Keratinocyte (primary cell): Measurements from ENCODE around the gene PARP1. TPM values are rescaled to one million over a fixed set of nuclear protein-coding genes. Genes with fewer than 3 reads are reported as not detected.

Experiments
- DNase-seq: peaks from one replicate; pipeline ENCODE4 v3.0.0-alpha.2; 2011; ENCODE audit warnings: low read depth, missing footprints, low spot score
- FAIRE-seq: peaks from 2 replicates; lab custom pipeline; 2011; peaks lifted over from hg19 to GRCh38; lab: Jason Lieb, UNC
- H2AFZ ChIP-seq: 2 replicates; pipeline ENCODE4 v1.6.0; 2012; ENCODE audit warnings: low read length, control low read depth, inconsistent platforms; ENCODE audit not compliant: control insufficient read depth
- H3K27ac ChIP-seq: 2 replicates; pipeline ENCODE4 v1.5.1; 2011; ENCODE audit warnings: low read length; ENCODE audit not compliant: control insufficient read depth, insufficient read depth
- H3K27me3 ChIP-seq: 3 replicates; pipeline ENCODE4 v1.6.0; 2011; ENCODE audit warnings: low read length; ENCODE audit not compliant: control insufficient read depth, insufficient read depth; ENCODE audit errors: extremely low read depth
- H3K36me3 ChIP-seq, 2 experiments: 2 replicates in 1 of 2; 3 replicates in 1 of 2; pipeline ENCODE4 v1.5.1; 2011; ENCODE audit warnings: low read length in 2 of 2, mild to moderate bottlenecking in 1 of 2; ENCODE audit not compliant: control insufficient read depth in 2 of 2, insufficient read depth in 2 of 2; ENCODE audit errors: extremely low read depth in 1 of 2
- H3K4me1 ChIP-seq: 3 replicates; pipeline ENCODE4 v1.5.1; 2011; ENCODE audit warnings: low read length; ENCODE audit not compliant: control insufficient read depth, insufficient read depth; ENCODE audit errors: extremely low read depth
- H3K4me2 ChIP-seq: 3 replicates; pipeline ENCODE4 v1.6.0; 2011; ENCODE audit warnings: low read depth, low read length; ENCODE audit not compliant: control insufficient read depth, insufficient read depth; ENCODE audit errors: extremely low read depth
- H3K4me3 ChIP-seq, 3 experiments: fragments of 200-600 bp in 1 of 3; sonication (generic) in 1 of 3; 2 replicates in 2 of 3; 3 replicates in 1 of 3; pipeline ENCODE4 v1.5.1; 2011 to 2016; ENCODE audit warnings: low read length in 3 of 3, mild to moderate bottlenecking in 3 of 3, control low read depth in 2 of 3, inconsistent platforms in 1 of 3, low read depth in 1 of 3, mixed read lengths in 1 of 3, mixed run types in 1 of 3, moderate library complexity in 1 of 3; ENCODE audit not compliant: control insufficient read depth in 2 of 3, insufficient read depth in 2 of 3; ENCODE audit errors: extremely low read depth in 1 of 3
- H3K79me2 ChIP-seq: 2 replicates; pipeline ENCODE4 v1.6.0; 2012; ENCODE audit warnings: low read length; ENCODE audit not compliant: control insufficient read depth, insufficient read depth
- H3K9ac ChIP-seq: 3 replicates; pipeline ENCODE4 v1.6.0; 2011; ENCODE audit warnings: low read length; ENCODE audit not compliant: control insufficient read depth, insufficient read depth; ENCODE audit errors: extremely low read depth
- H3K9me1 ChIP-seq: 3 replicates; pipeline ENCODE4 v1.6.0; 2011; ENCODE audit warnings: low read length; ENCODE audit not compliant: control insufficient read depth, insufficient read depth; ENCODE audit errors: extremely low read depth
- H3K9me3 ChIP-seq: 2 replicates; pipeline ENCODE4 v1.5.1; 2012; ENCODE audit warnings: low read depth, low read length; ENCODE audit not compliant: control insufficient read depth
- H4K20me1 ChIP-seq: 3 replicates; pipeline ENCODE4 v1.6.0; 2011; ENCODE audit warnings: low read length; ENCODE audit not compliant: control insufficient read depth, insufficient read depth; ENCODE audit errors: extremely low read depth
- CTCF ChIP-seq, 3 experiments: IDR thresholded peaks in 1 of 3; conservative IDR thresholded peaks in 1 of 3; optimal IDR thresholded peaks in 1 of 3; 2 replicates in 2 of 3; 3 replicates in 1 of 3; pipeline versions ENCODE3 to v1.5.1; 2011; ENCODE audit warnings: low read length in 3 of 3, mild to moderate bottlenecking in 3 of 3, moderate library complexity in 2 of 3, control low read depth in 1 of 3, inconsistent platforms in 1 of 3; ENCODE audit not compliant: insufficient read depth in 2 of 3; ENCODE audit errors: extremely low read depth in 1 of 3
- EZH2 ChIP-seq: IDR thresholded peaks from one replicate; pipeline ENCODE4 v1.6.1; 2012; ENCODE audit warnings: inconsistent platforms, mild to moderate bottlenecking, low read length, moderate library complexity
- dilution Hi-C: fragments of 300-500 bp; cut with MboI; formaldehyde crosslinking; loops from one replicate; pipeline ENCODE4 v1.7.0; 2020; ENCODE audit warnings: low sequenced_read_pairs; ENCODE audit not compliant: extremely low pct_ligation_motif_present
- polyA plus RNA-seq, 5 experiments: library from polyadenylated mRNA; depleted of rRNA in 3 of 5; stranded (reverse) in 3 of 5; stranded (forward) in 1 of 5; unstranded in 1 of 5; fragments of >200 nt; gene quantifications; 1 replicate in 1 of 5; 2 replicates in 3 of 5; 3 replicates in 1 of 5; pipeline versions ENCODE4 v1.2.1 to v1.2.3, GENCODE V29; 2011 to 2012; ENCODE audit warnings: missing spikeins in 2 of 5, low read depth in 1 of 5, low replicate concordance in 1 of 5

The PARP1 gene
- polyA plus RNA-seq, 1 donor (not counting 4 experiments of a cell fraction or from before 2014, with no cell fraction given) = 62.9 TPM

GRCh38 chr1:226322986-226323385 is 84.9 kb downstream of the PARP1 start:
- no peaks in the 10 kb centered on the region for H3K36me3 ChIP-seq
- H3K4me3 ChIP-seq = no peak overlapping the region
- no peak overlapping the region for H2AFZ ChIP-seq
- H3K4me2 ChIP-seq = no peak overlapping the region
- dilution Hi-C loops = no loop called here
- FAIRE-seq (no peak), DNase-seq (no peak)
- peaks cover 9% of the 10 kb centered on the region for H3K4me1 ChIP-seq
- H3K27me3 ChIP-seq = no peaks in the 10 kb centered on the region
- no peak overlapping the region for H3K9ac ChIP-seq
- no peaks in the 10 kb centered on the region for H3K9me3 ChIP-seq
- H3K27ac ChIP-seq = no peak overlapping the region
- no peaks in the 10 kb centered on the region for H3K9me1 ChIP-seq
- TF ChIP-seq EZH2 (no peak), CTCF (optimal IDR thresholded peaks at IDR 0.05 in 1 of 3, IDR thresholded peaks at IDR 0.05 in 1 of 3, conservative IDR thresholded peaks at IDR 0.05 in 1 of 3; ENCODE audit: extremely low read depth in 1 of 3, insufficient read depth in 2 of 3, low read length in 3 of 3) (no peak)
- no peaks in the 10 kb centered on the region for H4K20me1 ChIP-seq
- no peaks in the 10 kb centered on the region for H3K79me2 ChIP-seq

GRCh38 chr1:226320930-226321329 is 87.0 kb downstream of the PARP1 start:
- TF ChIP-seq CTCF (optimal IDR thresholded peaks at IDR 0.05 in 1 of 3, IDR thresholded peaks at IDR 0.05 in 1 of 3, conservative IDR thresholded peaks at IDR 0.05 in 1 of 3; ENCODE audit: extremely low read depth in 1 of 3, insufficient read depth in 2 of 3, low read length in 3 of 3) (no peak), EZH2 (no peak)

More at GRCh38 chr1:226320930-226321329, 87.0 kb downstream of the PARP1 start:
- Histone ChIP-seq H3K79me2 (no peaks in the 10 kb centered on the region), H3K9me1 (no peaks in the 10 kb centered on the region), H3K9ac (no peak overlapping the region), H3K4me1 (peaks cover 9% of the 10 kb centered on the region), H3K9me3 (no peaks in the 10 kb centered on the region), H3K27me3 (no peaks in the 10 kb centered on the region), H3K27ac (no peak overlapping the region), H4K20me1 (no peaks in the 10 kb centered on the region), H3K36me3 (no peaks in the 10 kb centered on the region), H2AFZ (no peak overlapping the region), H3K4me3 (no peak overlapping the region), H3K4me2 (no peak overlapping the region)
- no peak for FAIRE-seq
- dilution Hi-C loops = no loop called here
- DNase-seq = no peak
